ENCODE results near the gene KRTAP9-3.

DNA sequence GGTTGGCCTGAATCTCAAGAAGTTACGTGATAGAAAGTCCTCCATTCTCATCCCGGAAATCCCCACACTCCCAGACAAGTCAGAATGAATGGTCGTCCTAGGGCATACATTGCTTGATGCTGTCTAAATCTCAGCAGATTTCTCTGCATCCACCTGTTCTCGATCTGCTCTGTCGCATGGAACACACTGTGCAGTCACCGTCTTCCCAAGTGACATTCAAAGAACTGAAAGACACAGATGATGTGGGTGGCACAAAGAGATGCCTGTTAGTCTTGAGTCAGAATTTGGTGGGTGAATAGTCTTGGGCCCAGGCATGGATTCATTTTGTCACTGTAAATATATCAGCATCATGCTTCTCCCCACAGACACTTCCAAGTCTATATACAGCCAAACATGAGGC is 518 bp upstream of the KRTAP9-3 start:
- TF ChIP-seq, protein P1, sequence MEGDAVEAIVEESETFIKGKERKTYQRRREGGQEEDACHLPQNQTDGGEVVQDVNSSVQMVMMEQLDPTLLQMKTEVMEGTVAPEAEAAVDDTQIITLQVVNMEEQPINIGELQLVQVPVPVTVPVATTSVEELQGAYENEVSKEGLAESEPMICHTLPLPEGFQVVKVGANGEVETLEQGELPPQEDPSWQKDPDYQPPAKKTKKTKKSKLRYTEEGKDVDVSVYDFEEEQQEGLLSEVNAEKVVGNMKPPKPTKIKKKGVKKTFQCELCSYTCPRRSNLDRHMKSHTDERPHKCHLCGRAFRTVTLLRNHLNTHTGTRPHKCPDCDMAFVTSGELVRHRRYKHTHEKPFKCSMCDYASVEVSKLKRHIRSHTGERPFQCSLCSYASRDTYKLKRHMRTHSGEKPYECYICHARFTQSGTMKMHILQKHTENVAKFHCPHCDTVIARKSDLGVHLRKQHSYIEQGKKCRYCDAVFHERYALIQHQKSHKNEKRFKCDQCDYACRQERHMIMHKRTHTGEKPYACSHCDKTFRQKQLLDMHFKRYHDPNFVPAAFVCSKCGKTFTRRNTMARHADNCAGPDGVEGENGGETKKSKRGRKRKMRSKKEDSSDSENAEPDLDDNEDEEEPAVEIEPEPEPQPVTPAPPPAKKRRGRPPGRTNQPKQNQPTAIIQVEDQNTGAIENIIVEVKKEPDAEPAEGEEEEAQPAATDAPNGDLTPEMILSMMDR (IDR thresholded peaks at IDR 0.05), result no peak
- no peak for TF ChIP-seq POLR2A (IDR thresholded peaks at IDR 0.05)
